MM.1S (cell line): ENCODE data around the gene PPP1R3G.

Experiments
- DNase-seq: peaks from one replicate; pipeline ENCODE4 v3.0.0-alpha.2; 2015
- H2AFZ ChIP-seq: fragments of 300-600 bp; sonication (generic); 2 replicates; pipeline ENCODE4 v1.6.0; 2016; ENCODE audit warnings: antibody characterized with exemption, low read length
- H3F3A ChIP-seq: fragments of 300-600 bp; sonication (generic); 2 replicates; pipeline ENCODE4 v1.6.1; 2016; ENCODE audit warnings: mild to moderate bottlenecking, antibody characterized with exemption, low read length, moderate library complexity, mixed read lengths; ENCODE audit not compliant: insufficient read depth
- H3K27ac ChIP-seq: fragments of 300-600 bp; sonication (generic); 2 replicates; pipeline ENCODE4 v1.5.1; 2016; ENCODE audit warnings: mild to moderate bottlenecking, low read length
- H3K27me3 ChIP-seq: fragments of 300-600 bp; sonication (generic); replicated peaks from 2 replicates; pipeline ENCODE4 v1.6.0; 2016; ENCODE audit warnings: low read length; ENCODE audit not compliant: insufficient read depth
- H3K36me3 ChIP-seq: fragments of 300-600 bp; sonication (generic); replicated peaks from 2 replicates; pipeline ENCODE4 v1.6.1; 2016; ENCODE audit warnings: mild to moderate bottlenecking, low read length, mixed read lengths; ENCODE audit not compliant: insufficient read depth
- H3K4me1 ChIP-seq: fragments of 300-600 bp; sonication (generic); 2 replicates; pipeline ENCODE4 v1.6.1; 2016; ENCODE audit warnings: low read length, mixed read lengths
- H3K4me2 ChIP-seq: fragments of 300-600 bp; sonication (generic); 2 replicates; pipeline ENCODE4 v1.6.0; 2016; ENCODE audit warnings: low read depth, low read length
- H3K4me3 ChIP-seq: fragments of 300-600 bp; sonication (generic); 2 replicates; pipeline ENCODE4 v1.5.1; 2016; ENCODE audit warnings: low read length, mixed read lengths
- H3K79me2 ChIP-seq: fragments of 300-600 bp; sonication (generic); 2 replicates; pipeline ENCODE4 v1.6.1; 2016; ENCODE audit warnings: mixed run types, low read length, mixed read lengths
- H3K9ac ChIP-seq: fragments of 300-600 bp; sonication (generic); 2 replicates; pipeline ENCODE4 v1.6.1; 2016; ENCODE audit warnings: low read length, mixed read lengths
- H3K9me2 ChIP-seq: fragments of 300-600 bp; sonication (generic); replicated peaks from 2 replicates; pipeline ENCODE4 v1.6.1; 2016; ENCODE audit warnings: mild to moderate bottlenecking, low read length, mixed read lengths; ENCODE audit not compliant: insufficient read depth
- H3K9me3 ChIP-seq: fragments of 300-600 bp; sonication (generic); replicated peaks from 2 replicates; pipeline ENCODE4 v1.6.1; 2016; ENCODE audit warnings: mild to moderate bottlenecking, low read length, mixed read lengths; ENCODE audit not compliant: insufficient read depth
- H4K20me1 ChIP-seq: fragments of 300-600 bp; sonication (generic); 2 replicates; pipeline ENCODE4 v1.6.1; 2016; ENCODE audit warnings: mild to moderate bottlenecking, low read length, moderate library complexity, mixed read lengths; ENCODE audit not compliant: insufficient read depth
- EZH2 ChIP-seq: fragments of 300-600 bp; sonication (generic); optimal IDR thresholded peaks from 2 replicates; pipeline ENCODE3; 2017; ENCODE audit warnings: low read depth, mild to moderate bottlenecking, antibody characterized with exemption, low read length, mixed read lengths
- EZH2phosphoT487 ChIP-seq: fragments of 300-600 bp; sonication (generic); IDR thresholded peaks from 2 replicates; pipeline ENCODE4 v1.6.1; 2018; ENCODE audit warnings: antibody characterized with exemption, low read length
- TF ChIP-seq, protein P1 (sequence below): fragments of 300-600 bp; sonication (generic); IDR thresholded peaks from 2 replicates; pipeline ENCODE4 v1.5.1; 2016; ENCODE audit warnings: antibody characterized with exemption, low read length, mixed read lengths

PPP1R3G gene

DNA sequence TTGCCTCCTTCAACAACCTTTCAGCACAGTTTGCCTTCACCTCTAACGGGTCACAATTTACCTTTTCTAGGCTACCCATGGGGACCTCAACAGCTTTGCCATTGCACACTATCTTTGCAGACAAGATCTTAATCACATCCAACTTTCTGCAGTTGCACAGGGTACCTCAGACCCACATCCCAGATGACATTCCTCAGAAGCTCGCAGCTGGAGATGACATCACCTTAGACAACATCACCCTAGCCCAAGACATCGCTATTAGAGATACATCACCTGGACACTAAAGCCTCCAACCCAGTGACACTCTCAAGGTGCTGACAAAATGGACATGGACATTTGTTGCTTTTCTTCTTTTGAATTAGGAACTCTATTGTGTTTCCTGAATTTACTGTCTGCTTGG is 42.7 kb upstream of the PPP1R3G start:
- no peaks in the 10 kb centered on the region for H3K9me2 ChIP-seq
- H3K36me3 ChIP-seq: no peaks in the 10 kb centered on the region
- H3K27ac ChIP-seq: no peak overlapping the region
- no peaks in the 10 kb centered on the region for H3K79me2 ChIP-seq
- no peaks in the 10 kb centered on the region for H3K9me3 ChIP-seq
- no peaks in the 10 kb centered on the region for H4K20me1 ChIP-seq
- TF ChIP-seq, protein P1, sequence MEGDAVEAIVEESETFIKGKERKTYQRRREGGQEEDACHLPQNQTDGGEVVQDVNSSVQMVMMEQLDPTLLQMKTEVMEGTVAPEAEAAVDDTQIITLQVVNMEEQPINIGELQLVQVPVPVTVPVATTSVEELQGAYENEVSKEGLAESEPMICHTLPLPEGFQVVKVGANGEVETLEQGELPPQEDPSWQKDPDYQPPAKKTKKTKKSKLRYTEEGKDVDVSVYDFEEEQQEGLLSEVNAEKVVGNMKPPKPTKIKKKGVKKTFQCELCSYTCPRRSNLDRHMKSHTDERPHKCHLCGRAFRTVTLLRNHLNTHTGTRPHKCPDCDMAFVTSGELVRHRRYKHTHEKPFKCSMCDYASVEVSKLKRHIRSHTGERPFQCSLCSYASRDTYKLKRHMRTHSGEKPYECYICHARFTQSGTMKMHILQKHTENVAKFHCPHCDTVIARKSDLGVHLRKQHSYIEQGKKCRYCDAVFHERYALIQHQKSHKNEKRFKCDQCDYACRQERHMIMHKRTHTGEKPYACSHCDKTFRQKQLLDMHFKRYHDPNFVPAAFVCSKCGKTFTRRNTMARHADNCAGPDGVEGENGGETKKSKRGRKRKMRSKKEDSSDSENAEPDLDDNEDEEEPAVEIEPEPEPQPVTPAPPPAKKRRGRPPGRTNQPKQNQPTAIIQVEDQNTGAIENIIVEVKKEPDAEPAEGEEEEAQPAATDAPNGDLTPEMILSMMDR: no peak
- TF ChIP-seq EZH2phosphoT487 (no peak), EZH2 (no peak)
- no peaks in the 10 kb centered on the region for H3K4me1 ChIP-seq
- no peak overlapping the region for H3K4me3 ChIP-seq
- DNase-seq: no peak
- no peaks in the 10 kb centered on the region for H3F3A ChIP-seq
- H3K27me3 ChIP-seq: no peaks in the 10 kb centered on the region
- H3K9ac ChIP-seq: no peak overlapping the region
- no peak overlapping the region for H2AFZ ChIP-seq
- no peak overlapping the region for H3K4me2 ChIP-seq

DNA sequence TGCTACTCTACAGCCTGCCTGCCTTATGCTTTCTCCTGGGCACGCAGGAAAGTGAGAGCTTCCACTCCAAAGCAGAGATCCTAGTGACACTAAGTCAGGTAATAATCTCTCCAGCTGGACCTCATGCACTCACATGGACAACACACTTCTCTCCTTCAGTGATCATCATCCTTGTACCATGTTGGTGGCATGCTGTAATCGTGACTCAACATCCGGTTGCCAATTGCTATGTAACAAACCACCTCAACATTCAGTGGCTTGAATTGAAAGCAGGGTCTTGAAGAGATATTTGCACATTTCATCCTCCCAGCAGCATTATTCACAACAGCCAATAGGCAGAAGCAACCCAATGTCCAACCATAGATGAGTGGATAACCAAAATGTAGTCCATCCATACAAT is 40.3 kb upstream of the PPP1R3G start:
- H3F3A ChIP-seq: no peaks in the 10 kb centered on the region
- no peaks in the 10 kb centered on the region for H4K20me1 ChIP-seq
- H3K9me2 ChIP-seq: no peaks in the 10 kb centered on the region
- no peak overlapping the region for H3K4me3 ChIP-seq
- no peak overlapping the region for H2AFZ ChIP-seq
- H3K9me3 ChIP-seq: no peaks in the 10 kb centered on the region
- peaks cover 2% of the 10 kb centered on the region for H3K4me1 ChIP-seq
- no peaks in the 10 kb centered on the region for H3K79me2 ChIP-seq
- no peak overlapping the region for H3K4me2 ChIP-seq
- H3K27ac ChIP-seq: no peak overlapping the region
- no peaks in the 10 kb centered on the region for H3K27me3 ChIP-seq
- DNase-seq: no peak
- H3K36me3 ChIP-seq: no peaks in the 10 kb centered on the region
- no peak overlapping the region for H3K9ac ChIP-seq
- TF ChIP-seq EZH2phosphoT487 (no peak), EZH2 (no peak)
- TF ChIP-seq, protein P1: no peak

DNA sequence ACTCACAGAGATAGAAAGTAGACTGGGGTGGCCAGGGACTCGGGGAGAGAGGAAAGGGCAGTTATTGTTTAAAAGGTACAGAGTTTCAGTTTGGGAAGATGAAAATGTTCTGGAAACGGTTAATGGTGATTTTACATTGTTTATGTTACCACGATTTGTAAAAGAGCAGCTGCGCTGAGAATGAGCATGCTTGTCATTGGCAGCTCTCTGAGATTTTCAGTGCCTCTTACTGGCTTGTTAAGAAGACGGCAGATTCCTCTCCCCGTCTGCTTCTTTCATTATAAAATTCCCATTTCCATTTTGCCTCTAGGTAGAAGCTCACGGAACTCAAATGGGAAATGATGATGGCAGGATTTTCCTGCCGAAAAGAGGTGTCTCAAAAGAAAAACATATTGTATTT is 39.7 kb upstream of the PPP1R3G start:
- H3F3A ChIP-seq: no peaks in the 10 kb centered on the region
- no peaks in the 10 kb centered on the region for H3K27me3 ChIP-seq
- H3K9ac ChIP-seq: no peak overlapping the region
- H3K36me3 ChIP-seq: no peaks in the 10 kb centered on the region
- peaks cover 7% of the 10 kb centered on the region for H3K4me1 ChIP-seq
- H3K4me3 ChIP-seq: no peak overlapping the region
- H3K79me2 ChIP-seq: no peaks in the 10 kb centered on the region
- no peaks in the 10 kb centered on the region for H4K20me1 ChIP-seq
- H3K4me2 ChIP-seq: no peak overlapping the region
- TF ChIP-seq EZH2 (no peak), EZH2phosphoT487 (no peak)
- TF ChIP-seq, protein P1: no peak
- no peak overlapping the region for H2AFZ ChIP-seq
- H3K9me3 ChIP-seq: no peaks in the 10 kb centered on the region
- H3K27ac ChIP-seq: no peak overlapping the region
- H3K9me2 ChIP-seq: no peaks in the 10 kb centered on the region
- no peak for DNase-seq
